Memory B cell (primary cell): ENCODE results near the gene RFPL3.

Experiments
- ATAC-seq: fragments of 150-1000 bp; cut with Tn5 transposase; 2 replicates; pipeline ENCODE4 v1.10.0; 2021; ENCODE audit warnings: low read depth, mild to moderate bottlenecking, moderate library complexity
- DNase-seq, 2 donors: peaks; one replicate each; pipeline ENCODE4 v3.0.0; 2022; ENCODE audit warnings: low spot score in 2 of 2
- H3K27ac Mint-ChIP-seq: one replicate; pipeline ENCODE4 v1.8.0; 2022; ENCODE audit warnings: mild to moderate bottlenecking, moderate library complexity, mixed read lengths
- H3K27me3 Mint-ChIP-seq: one replicate; pipeline ENCODE4 v1.8.0; 2022; ENCODE audit warnings: mixed read lengths
- H3K36me3 Mint-ChIP-seq: one replicate; pipeline ENCODE4 v1.8.0; 2022; ENCODE audit warnings: mild to moderate bottlenecking, mixed read lengths
- H3K4me1 Mint-ChIP-seq: one replicate; pipeline ENCODE4 v1.8.0; 2022; ENCODE audit warnings: mixed read lengths
- H3K4me3 Mint-ChIP-seq: one replicate; pipeline ENCODE4 v1.8.0; 2022; ENCODE audit warnings: mild to moderate bottlenecking, moderate library complexity, mixed read lengths
- H3K9me3 Mint-ChIP-seq: one replicate; pipeline ENCODE4 v1.8.0; 2022; ENCODE audit warnings: mixed read lengths

RFPL3 gene

DNA sequence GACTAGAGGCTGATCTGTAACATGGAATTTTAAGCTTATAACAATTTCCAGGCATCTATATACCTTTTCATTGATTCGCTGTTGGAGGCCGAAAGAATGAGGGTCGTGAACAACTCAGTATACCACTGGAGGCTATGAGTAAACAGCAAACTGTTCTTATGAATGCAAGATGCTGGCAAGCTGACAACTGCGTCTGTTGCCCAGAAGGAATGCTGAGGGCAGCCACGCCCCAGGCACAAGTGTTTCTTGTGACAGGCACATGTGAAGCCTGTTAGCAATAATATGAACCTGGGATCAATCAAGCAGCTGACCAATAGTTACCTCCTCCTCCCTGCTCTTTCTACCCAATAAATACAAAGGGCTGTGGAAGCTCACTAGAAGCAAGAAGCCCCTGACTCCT is 39.1 kb downstream of the RFPL3 start:
- ATAC-seq (no peak), DNase-seq (no peak)
- Mint-ChIP-seq H3K4me3 (no peak overlapping the region), H3K27me3 (no peaks in the 10 kb centered on the region), H3K27ac (no peak overlapping the region), H3K4me1 (no peaks in the 10 kb centered on the region), H3K9me3 (no peaks in the 10 kb centered on the region), H3K36me3 (peaks cover 37% of the 10 kb centered on the region)

DNA sequence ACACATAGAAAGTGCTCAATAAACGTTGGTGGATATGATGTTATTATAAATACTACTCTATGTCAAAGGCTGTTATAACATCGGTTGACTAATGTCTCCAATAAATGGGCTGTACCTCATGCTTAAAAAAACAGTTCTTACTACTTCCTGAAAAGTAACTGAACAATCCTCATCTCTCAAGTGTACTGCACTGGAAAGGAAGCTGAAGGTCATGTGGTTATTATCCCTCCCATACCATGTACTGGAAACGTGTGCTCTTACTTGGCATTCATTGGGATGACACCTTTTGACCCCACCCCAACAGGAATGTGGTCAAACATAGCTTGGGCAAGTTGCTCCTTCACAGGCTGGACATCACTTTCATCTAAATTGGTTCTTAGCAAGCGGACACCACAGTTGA is 43.8 kb downstream of the RFPL3 start:
- H3K4me1 Mint-ChIP-seq = no peaks in the 10 kb centered on the region
- no peaks in the 10 kb centered on the region for H3K27me3 Mint-ChIP-seq
- peaks cover 17% of the 10 kb centered on the region for H3K36me3 Mint-ChIP-seq
- H3K27ac Mint-ChIP-seq = no peak overlapping the region
- DNase-seq = no peak
- H3K4me3 Mint-ChIP-seq = no peak overlapping the region
- H3K9me3 Mint-ChIP-seq = no peaks in the 10 kb centered on the region
- ATAC-seq = no peak

DNA sequence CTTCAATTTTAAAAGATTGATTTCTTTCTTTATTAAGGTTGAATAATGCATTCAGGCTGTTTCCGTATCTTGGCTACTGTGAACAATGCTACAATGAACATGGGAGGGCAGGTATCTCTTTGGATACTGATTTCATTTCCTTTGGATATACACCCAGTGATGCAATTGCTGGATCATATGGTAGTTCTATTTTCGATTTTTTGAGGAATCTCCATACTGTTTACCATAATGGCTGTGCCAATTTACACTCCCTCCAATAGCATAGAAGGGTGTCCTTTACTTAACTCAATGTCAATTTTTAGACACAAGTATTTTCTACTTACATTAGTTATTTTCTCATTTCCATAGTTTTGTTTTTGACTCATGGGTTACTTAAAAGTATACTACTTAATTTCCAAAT is 46.4 kb downstream of the RFPL3 start:
- H3K4me1 Mint-ChIP-seq = peaks cover 16% of the 10 kb centered on the region
- no peak overlapping the region for H3K27ac Mint-ChIP-seq
- H3K9me3 Mint-ChIP-seq = no peaks in the 10 kb centered on the region

GRCh38 chr22:32407312-32407711 is 49.6 kb downstream of the RFPL3 start:
- peak overlapping the region; percentile 39 for H3K27ac Mint-ChIP-seq
- no peaks in the 10 kb centered on the region for H3K27me3 Mint-ChIP-seq
- peaks cover 14% of the 10 kb centered on the region for H3K36me3 Mint-ChIP-seq
- ATAC-seq (peak; percentile 83), DNase-seq (peak in 1 of 2 donors; percentile 44)
- H3K4me3 Mint-ChIP-seq = peak overlapping the region; percentile 32
- peaks cover 26% of the 10 kb centered on the region for H3K4me1 Mint-ChIP-seq
- H3K9me3 Mint-ChIP-seq = no peaks in the 10 kb centered on the region

More for the DNA sequence above, 46.4 kb downstream of the RFPL3 start:
- no peaks in the 10 kb centered on the region for H3K27me3 Mint-ChIP-seq
- ATAC-seq = no peak
- DNase-seq = no peak
- peaks cover 20% of the 10 kb centered on the region for H3K36me3 Mint-ChIP-seq
- no peak overlapping the region for H3K4me3 Mint-ChIP-seq

DNA sequence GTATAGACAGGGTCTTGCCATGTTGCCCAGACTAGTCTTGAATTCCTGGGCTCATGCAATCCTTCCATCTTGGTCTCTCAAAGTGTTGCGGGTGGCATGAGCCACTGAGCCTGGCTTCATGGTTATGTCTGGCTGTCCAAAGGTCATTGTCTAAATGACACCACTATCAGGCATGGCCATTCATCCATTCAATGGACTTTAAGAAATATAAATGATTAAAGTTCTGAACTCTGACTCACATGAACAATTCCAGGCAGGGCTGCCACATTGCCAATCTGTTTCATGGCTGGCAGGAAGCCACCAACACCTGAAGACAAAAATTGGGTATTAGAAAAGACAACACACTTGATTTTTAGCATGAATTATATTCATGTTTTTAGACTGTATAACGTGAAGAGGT is 50.3 kb downstream of the RFPL3 start:
- no peak for DNase-seq
- no peaks in the 10 kb centered on the region for H3K9me3 Mint-ChIP-seq
- peak overlapping the region; percentile 60 for H3K27ac Mint-ChIP-seq
- no peak for ATAC-seq
- peaks cover 29% of the 10 kb centered on the region for H3K4me1 Mint-ChIP-seq
- H3K4me3 Mint-ChIP-seq = no peak overlapping the region
- H3K27me3 Mint-ChIP-seq = no peaks in the 10 kb centered on the region
- peaks cover 14% of the 10 kb centered on the region for H3K36me3 Mint-ChIP-seq

GRCh38 chr22:32409977-32410376 is 52.3 kb downstream of the RFPL3 start:
- no peak for DNase-seq
- Mint-ChIP-seq H3K9me3 (no peaks in the 10 kb centered on the region), H3K4me1 (peaks cover 29% of the 10 kb centered on the region), H3K4me3 (peak overlapping the region; percentile 68), H3K27ac (peak overlapping the region; percentile 89), H3K36me3 (peaks cover 13% of the 10 kb centered on the region), H3K27me3 (no peaks in the 10 kb centered on the region)
- no peak for ATAC-seq

- peak overlapping the region; percentile 96 for H3K27ac Mint-ChIP-seq
- H3K27me3 Mint-ChIP-seq = peaks cover 2% of the 10 kb centered on the region
- no peaks in the 10 kb centered on the region for H3K9me3 Mint-ChIP-seq
- peaks cover 29% of the 10 kb centered on the region for H3K4me1 Mint-ChIP-seq
- H3K4me3 Mint-ChIP-seq = peak overlapping the region; percentile 95
- H3K36me3 Mint-ChIP-seq = peaks cover 13% of the 10 kb centered on the region
- DNase-seq (no peak), ATAC-seq (no peak)
Measured at GRCh38 chr22:32410459-32410858, 52.8 kb downstream of the RFPL3 start.
